Neural cell (in vitro differentiated cells): ENCODE results near the gene TMEM219.

Experiments used
- EP300 ChIP-seq: fragments of 450-650 bp; conservative IDR thresholded peaks from 2 replicates; pipeline ENCODE4 v1.6.1; 2014; ENCODE audit warnings: antibody characterized with exemption, mild to moderate bottlenecking, moderate library complexity; ENCODE audit not compliant: poor library complexity, severe bottlenecking
- EZH2 ChIP-seq: fragments of 200-600, 300-800 bp; shearing (Covaris generic), sonication (generic); IDR thresholded peaks from 2 replicates; pipeline ENCODE4 v1.6.1; 2014; ENCODE audit warnings: antibody characterized with exemption, low read length, borderline replicate concordance, mild to moderate bottlenecking; ENCODE audit not compliant: insufficient read depth, poor library complexity, severe bottlenecking
- POLR2AphosphoS5 ChIP-seq: IDR thresholded peaks from 2 replicates; pipeline ENCODE4 v1.6.1; 2012
- RAD21 ChIP-seq: fragments of 450-650 bp; conservative IDR thresholded peaks from 2 replicates; pipeline ENCODE4 v1.6.1; 2014; ENCODE audit warnings: antibody characterized with exemption, mild to moderate bottlenecking, moderate library complexity
- TAF1 ChIP-seq: IDR thresholded peaks from 2 replicates; pipeline ENCODE4 v1.6.1; 2012; ENCODE audit warnings: low read depth
- TF ChIP-seq, protein P1 (sequence below): fragments of 450-650 bp; IDR thresholded peaks from 2 replicates; pipeline ENCODE4 v1.5.1; 2014; ENCODE audit warnings: antibody characterized with exemption, mild to moderate bottlenecking, moderate library complexity; ENCODE audit not compliant: poor library complexity, severe bottlenecking
- TF ChIP-seq, protein P2 (sequence below): IDR thresholded peaks from 2 replicates; pipeline ENCODE4 v1.6.1; 2012; ENCODE audit warnings: borderline replicate concordance

DNA sequence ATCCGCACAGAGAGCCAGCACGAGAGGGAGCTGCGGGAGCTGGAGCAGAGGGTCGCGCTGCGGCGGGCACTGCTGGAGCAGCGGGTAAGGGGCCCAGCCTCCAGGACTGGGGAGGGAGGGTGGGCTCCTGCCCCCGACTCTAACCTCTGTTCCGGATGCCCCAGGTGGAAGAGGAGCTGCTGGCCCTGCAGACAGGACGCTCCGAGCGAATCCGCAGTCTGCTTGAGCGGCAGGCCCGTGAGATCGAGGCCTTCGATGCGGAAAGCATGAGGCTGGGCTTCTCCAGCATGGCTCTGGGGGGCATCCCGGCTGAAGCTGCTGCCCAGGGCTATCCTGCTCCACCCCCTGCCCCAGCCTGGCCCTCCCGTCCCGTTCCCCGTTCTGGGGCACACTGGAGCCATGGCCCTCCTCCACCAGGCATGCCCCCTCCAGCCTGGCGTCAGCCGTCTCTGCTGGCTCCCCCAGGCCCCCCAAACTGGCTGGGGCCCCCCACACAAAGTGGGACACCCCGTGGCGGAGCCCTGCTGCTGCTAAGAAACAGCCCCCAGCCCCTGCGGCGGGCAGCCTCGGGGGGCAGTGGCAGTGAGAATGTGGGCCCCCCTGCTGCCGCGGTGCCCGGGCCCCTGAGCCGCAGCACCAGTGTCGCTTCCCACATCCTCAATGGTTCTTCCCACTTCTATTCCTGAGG, 29.1 kb downstream of the TMEM219 start:
- TF ChIP-seq POLR2AphosphoS5 (no peak), EP300 (no peak), RAD21 (no peak), TAF1 (no peak), EZH2 (no peak)
- TF ChIP-seq, protein P1, sequence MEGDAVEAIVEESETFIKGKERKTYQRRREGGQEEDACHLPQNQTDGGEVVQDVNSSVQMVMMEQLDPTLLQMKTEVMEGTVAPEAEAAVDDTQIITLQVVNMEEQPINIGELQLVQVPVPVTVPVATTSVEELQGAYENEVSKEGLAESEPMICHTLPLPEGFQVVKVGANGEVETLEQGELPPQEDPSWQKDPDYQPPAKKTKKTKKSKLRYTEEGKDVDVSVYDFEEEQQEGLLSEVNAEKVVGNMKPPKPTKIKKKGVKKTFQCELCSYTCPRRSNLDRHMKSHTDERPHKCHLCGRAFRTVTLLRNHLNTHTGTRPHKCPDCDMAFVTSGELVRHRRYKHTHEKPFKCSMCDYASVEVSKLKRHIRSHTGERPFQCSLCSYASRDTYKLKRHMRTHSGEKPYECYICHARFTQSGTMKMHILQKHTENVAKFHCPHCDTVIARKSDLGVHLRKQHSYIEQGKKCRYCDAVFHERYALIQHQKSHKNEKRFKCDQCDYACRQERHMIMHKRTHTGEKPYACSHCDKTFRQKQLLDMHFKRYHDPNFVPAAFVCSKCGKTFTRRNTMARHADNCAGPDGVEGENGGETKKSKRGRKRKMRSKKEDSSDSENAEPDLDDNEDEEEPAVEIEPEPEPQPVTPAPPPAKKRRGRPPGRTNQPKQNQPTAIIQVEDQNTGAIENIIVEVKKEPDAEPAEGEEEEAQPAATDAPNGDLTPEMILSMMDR = no peak
- TF ChIP-seq, protein P2, sequence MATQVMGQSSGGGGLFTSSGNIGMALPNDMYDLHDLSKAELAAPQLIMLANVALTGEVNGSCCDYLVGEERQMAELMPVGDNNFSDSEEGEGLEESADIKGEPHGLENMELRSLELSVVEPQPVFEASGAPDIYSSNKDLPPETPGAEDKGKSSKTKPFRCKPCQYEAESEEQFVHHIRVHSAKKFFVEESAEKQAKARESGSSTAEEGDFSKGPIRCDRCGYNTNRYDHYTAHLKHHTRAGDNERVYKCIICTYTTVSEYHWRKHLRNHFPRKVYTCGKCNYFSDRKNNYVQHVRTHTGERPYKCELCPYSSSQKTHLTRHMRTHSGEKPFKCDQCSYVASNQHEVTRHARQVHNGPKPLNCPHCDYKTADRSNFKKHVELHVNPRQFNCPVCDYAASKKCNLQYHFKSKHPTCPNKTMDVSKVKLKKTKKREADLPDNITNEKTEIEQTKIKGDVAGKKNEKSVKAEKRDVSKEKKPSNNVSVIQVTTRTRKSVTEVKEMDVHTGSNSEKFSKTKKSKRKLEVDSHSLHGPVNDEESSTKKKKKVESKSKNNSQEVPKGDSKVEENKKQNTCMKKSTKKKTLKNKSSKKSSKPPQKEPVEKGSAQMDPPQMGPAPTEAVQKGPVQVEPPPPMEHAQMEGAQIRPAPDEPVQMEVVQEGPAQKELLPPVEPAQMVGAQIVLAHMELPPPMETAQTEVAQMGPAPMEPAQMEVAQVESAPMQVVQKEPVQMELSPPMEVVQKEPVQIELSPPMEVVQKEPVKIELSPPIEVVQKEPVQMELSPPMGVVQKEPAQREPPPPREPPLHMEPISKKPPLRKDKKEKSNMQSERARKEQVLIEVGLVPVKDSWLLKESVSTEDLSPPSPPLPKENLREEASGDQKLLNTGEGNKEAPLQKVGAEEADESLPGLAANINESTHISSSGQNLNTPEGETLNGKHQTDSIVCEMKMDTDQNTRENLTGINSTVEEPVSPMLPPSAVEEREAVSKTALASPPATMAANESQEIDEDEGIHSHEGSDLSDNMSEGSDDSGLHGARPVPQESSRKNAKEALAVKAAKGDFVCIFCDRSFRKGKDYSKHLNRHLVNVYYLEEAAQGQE = no peak
